Right atrium auricular region (tissue), 2 donors: ENCODE results near the gene ATXN1. TPM values are rescaled to one million over a fixed set of nuclear protein-coding genes. Genes with fewer than 3 reads are reported as not detected.

Experiments
- DNase-seq: peaks from one replicate; pipeline ENCODE4 v3.0.0-alpha.2; 2019; ENCODE audit warnings: low spot score
- H3K27ac ChIP-seq, 2 donors: fragments of 200-600 bp; sonication (generic); 1 replicate in 1 of 2; 2 replicates in 1 of 2; pipeline ENCODE4 v1.5.1; 2016 to 2019
- H3K27me3 ChIP-seq, 2 donors: fragments of 200-600 bp; sonication (generic); one replicate each; pipeline versions ENCODE4 v1.5.1 to v1.6.0; 2017 to 2019
- H3K36me3 ChIP-seq: fragments of 200-600 bp; sonication (generic); one replicate; pipeline ENCODE4 v1.5.1; 2016
- H3K4me1 ChIP-seq, 2 donors: fragments of 200-600 bp; sonication (generic); one replicate each; pipeline versions ENCODE4 v1.5.1 to v1.6.0; 2017 to 2019
- H3K4me3 ChIP-seq, 2 donors: fragments of 200-600 bp; sonication (generic); 1 replicate in 1 of 2; 2 replicates in 1 of 2; pipeline ENCODE4 v1.5.1; 2017 to 2019; ENCODE audit warnings: mild to moderate bottlenecking in 1 of 2, moderate library complexity in 1 of 2
- H3K9me3 ChIP-seq, 2 donors: fragments of 200-600 bp; sonication (generic); one replicate each; pipeline ENCODE4 v1.5.1; 2019
- total RNA-seq, 2 donors: library from RNA; depleted of rRNA; stranded (reverse); fragments of >200 nt; gene quantifications; one replicate each; pipeline ENCODE4 v1.1.0, GENCODE V29; 2016
- TF ChIP-seq, protein P1 (sequence below), 2 donors: fragments of 200-600 bp; sonication (generic); IDR thresholded peaks; one replicate each; pipeline ENCODE4 v1.5.1; 2019; ENCODE audit warnings: antibody characterized with exemption in 2 of 2

The ATXN1 gene
- total RNA-seq, 2 donors from 2014 or later: 41.8 to 62.0 TPM

DNA sequence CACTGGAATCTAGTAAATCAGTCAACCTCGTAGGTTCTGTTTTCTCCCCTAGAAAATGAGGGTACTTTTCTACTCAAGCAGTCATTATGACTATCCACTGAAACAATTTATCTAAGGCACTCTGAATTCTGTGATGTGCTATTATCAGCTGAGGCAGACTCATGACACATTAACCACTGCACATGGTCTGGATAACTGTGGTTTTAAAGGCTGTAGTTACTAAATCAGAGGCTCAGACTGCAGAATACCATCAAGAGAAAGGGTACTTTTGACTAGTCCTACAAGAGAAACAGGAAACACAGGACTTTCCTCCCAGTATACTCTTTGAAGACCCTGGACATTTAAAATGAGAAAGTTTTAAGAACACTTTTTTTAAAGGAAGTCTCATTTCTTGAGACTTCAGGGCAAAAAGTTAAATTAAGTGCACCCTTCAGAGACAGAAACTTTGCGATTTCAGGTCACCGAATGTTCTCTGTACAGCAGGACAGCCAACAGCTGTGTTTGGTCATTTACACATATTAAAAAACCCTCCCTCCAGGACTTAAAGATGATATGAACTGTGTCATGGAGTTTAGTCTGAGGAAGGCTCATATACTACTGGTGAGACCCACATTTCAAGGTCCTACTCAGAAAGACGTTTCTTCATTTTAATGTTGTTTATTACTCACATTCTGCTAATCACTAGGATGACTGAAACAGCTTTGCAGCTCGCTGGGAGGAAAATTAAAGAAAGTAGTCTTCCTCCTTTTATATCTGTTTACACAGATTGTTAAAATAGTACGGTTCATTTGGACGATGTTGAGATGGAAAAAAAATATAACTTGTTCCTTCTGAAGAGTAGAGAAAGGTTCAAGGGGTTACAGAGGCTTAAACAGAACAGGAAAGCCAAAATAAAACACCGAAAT lies 19.9 kb downstream of the ATXN1 start:
- no peaks in the 10 kb centered on the region for H3K27me3 ChIP-seq
- H3K36me3 ChIP-seq: no peaks in the 10 kb centered on the region
- peaks cover 0 to 64% of the 10 kb centered on the region in 2 donors for H3K4me1 ChIP-seq
- no peak for DNase-seq
- H3K9me3 ChIP-seq: no peaks in the 10 kb centered on the region
- TF ChIP-seq, protein P1, sequence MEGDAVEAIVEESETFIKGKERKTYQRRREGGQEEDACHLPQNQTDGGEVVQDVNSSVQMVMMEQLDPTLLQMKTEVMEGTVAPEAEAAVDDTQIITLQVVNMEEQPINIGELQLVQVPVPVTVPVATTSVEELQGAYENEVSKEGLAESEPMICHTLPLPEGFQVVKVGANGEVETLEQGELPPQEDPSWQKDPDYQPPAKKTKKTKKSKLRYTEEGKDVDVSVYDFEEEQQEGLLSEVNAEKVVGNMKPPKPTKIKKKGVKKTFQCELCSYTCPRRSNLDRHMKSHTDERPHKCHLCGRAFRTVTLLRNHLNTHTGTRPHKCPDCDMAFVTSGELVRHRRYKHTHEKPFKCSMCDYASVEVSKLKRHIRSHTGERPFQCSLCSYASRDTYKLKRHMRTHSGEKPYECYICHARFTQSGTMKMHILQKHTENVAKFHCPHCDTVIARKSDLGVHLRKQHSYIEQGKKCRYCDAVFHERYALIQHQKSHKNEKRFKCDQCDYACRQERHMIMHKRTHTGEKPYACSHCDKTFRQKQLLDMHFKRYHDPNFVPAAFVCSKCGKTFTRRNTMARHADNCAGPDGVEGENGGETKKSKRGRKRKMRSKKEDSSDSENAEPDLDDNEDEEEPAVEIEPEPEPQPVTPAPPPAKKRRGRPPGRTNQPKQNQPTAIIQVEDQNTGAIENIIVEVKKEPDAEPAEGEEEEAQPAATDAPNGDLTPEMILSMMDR (IDR thresholded peaks at IDR 0.05): no peak
- H3K27ac ChIP-seq: peak overlapping the region; percentile 44 to 61
- no peak overlapping the region for H3K4me3 ChIP-seq

DNA sequence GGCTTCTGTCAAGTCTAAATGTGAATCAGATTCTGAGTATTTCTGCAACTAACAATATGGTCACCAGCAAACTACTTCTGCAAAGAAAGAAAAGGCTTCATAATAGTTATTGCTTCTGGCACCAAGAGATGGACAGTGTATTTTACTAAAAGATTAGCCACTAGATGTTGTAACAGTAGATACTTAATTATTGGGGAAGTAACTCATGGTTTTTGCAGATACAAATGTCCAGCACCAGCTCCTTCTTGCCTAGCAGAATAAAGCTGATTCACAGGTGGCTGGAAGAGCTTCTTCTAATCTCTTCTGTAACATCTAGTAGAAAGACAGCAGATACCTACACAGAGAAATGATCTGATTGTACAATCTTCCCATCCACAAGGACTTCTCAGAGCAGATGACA lies 21.2 kb downstream of the ATXN1 start:
- Histone ChIP-seq H3K27ac (no peak overlapping the region), H3K4me3 (no peak overlapping the region)
- DNase-seq: no peak

DNA sequence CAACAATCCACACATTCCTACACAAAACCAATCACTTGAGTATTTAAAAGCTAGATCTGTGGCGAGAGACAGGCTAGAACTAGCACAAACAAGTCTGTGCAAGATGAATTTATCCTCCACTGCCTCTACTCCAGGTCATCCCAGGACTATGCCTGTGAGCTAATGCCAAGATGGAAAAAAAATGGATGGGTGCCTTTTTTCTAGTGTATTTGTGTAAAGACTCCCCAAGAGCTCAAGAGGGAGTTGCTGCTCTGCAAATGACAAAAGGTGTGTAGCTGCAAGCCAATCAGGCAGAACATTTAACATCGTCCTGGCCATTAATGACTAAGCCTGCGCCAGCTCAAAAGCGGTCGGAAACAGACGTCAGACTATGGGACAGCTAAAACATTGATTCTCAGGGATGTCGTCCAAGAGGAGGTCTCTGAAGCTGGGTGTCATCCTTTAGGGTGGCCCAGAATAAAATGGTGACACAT lies 21.9 kb downstream of the ATXN1 start:
- no peaks in the 10 kb centered on the region for H3K36me3 ChIP-seq
- TF ChIP-seq, protein P1 (IDR thresholded peaks at IDR 0.05): no peak
- peaks cover 0 to 59% of the 10 kb centered on the region in 2 donors for H3K4me1 ChIP-seq
- H3K27me3 ChIP-seq: no peaks in the 10 kb centered on the region
- H3K27ac ChIP-seq: peak overlapping the region in 1 of 2 donors; percentile 15
- DNase-seq: no peak
- no peaks in the 10 kb centered on the region for H3K9me3 ChIP-seq
- no peak overlapping the region for H3K4me3 ChIP-seq

More for the DNA sequence above, 21.2 kb downstream of the ATXN1 start:
- H3K27me3 ChIP-seq: no peaks in the 10 kb centered on the region
- H3K9me3 ChIP-seq: no peaks in the 10 kb centered on the region
- TF ChIP-seq, protein P1 (IDR thresholded peaks at IDR 0.05): no peak
- no peaks in the 10 kb centered on the region for H3K36me3 ChIP-seq
- peaks cover 0 to 65% of the 10 kb centered on the region in 2 donors for H3K4me1 ChIP-seq

DNA sequence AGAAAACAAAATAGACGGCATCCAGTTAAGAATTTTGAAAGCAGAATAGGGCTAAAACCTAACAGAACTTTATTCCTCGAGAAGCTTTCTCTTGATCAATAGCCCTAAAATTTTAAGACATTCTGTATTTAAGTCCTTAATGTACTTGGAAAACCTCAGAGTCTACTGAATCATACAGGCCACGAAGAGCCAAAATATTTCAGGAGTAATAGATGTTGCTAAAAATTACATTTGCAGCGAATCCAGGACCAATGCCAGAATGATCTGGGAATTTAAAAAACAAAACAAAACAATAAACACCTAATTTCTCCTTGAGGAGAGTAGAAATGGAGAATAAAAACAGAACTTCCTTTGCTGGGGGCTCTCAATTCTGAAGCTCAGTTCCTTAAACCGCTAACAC lies 23.3 kb downstream of the ATXN1 start:
- Histone ChIP-seq H3K36me3 (no peaks in the 10 kb centered on the region), H3K9me3 (no peaks in the 10 kb centered on the region), H3K27ac (peak overlapping the region in 1 of 2 donors; percentile 14), H3K4me3 (no peak overlapping the region), H3K4me1 (peaks cover 0 to 66% of the 10 kb centered on the region in 2 donors), H3K27me3 (no peaks in the 10 kb centered on the region)
- no peak for DNase-seq
- TF ChIP-seq, protein P1 (IDR thresholded peaks at IDR 0.05): no peak

DNA sequence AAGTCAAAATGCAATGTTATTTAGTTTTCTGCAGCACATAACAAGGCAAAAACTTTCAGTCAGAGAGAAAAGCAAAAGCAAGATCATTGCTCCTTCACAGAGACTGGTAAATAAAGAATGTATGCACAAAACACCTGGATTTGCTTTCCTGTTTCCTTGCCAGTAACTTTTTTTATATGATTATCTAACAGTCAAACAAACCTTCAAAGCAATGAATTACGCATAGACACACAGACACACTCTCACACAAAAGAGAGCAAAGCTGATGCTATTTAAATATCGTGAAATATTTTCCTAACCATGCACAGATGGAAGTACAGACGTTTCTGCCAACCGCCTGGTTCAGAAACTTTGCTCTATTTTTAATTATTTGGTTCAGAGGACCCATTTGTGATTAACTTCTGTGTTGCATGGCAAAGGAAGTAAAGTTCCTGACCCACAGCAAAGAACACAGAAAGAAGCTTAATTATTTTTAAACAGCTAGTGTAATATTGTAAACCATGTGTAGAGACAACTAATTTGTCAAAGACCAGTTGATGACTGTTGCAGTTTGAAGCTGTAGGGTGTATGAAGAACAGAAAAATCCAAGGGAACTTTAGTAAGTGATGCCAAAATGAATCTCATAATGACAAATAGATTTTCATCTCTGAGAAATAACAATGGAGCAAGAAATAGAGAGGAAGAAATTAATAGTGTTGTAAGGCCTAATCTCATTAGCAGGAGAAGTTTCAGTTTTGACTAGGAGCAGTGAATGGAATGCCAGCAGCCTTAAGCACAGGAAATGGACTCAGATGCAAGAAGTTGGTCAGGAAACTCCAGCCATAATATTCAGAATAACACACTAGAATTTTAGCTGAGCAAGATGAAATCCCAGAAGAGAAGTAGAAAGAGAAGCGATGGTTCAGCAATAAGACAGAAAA lies 24.1 kb downstream of the ATXN1 start:
- TF ChIP-seq, protein P1 (IDR thresholded peaks at IDR 0.05): no peak
- no peaks in the 10 kb centered on the region for H3K9me3 ChIP-seq
- no peaks in the 10 kb centered on the region for H3K27me3 ChIP-seq
- DNase-seq: no peak
- peaks cover 0 to 64% of the 10 kb centered on the region in 2 donors for H3K4me1 ChIP-seq
- no peaks in the 10 kb centered on the region for H3K36me3 ChIP-seq
- H3K4me3 ChIP-seq: no peak overlapping the region
- peak overlapping the region; percentile 14 to 25 for H3K27ac ChIP-seq
